GM19099 (cell line): ENCODE measurements around the gene LAG3.
A peak's percentile ranks its signal among the peaks of the same experiment; 100 is the strongest.

ENCODE experiments used
- POLR2A ChIP-seq: IDR thresholded peaks from 3 replicates; pipeline ENCODE4 v1.6.1; 2011; ENCODE audit warnings: low read depth; ENCODE audit not compliant: insufficient read length; ENCODE audit errors: extremely low read depth

The LAG3 gene

GRCh38 chr12:6750506-6750905, 21.8 kb upstream of the LAG3 start:
- no peak for TF ChIP-seq POLR2A

- no peak for TF ChIP-seq POLR2A
Measured at GRCh38 chr12:6751767-6752166, 20.6 kb upstream of the LAG3 start.

GRCh38 chr12:6752167-6752920, 20.0 kb upstream of the LAG3 start:
- TF ChIP-seq POLR2A: no peak

GRCh38 chr12:6752921-6753771, 19.2 kb upstream of the LAG3 start, which contains the start of gene MLF2:
Gene MLF2, minus strand, starts transcription at chr12:6753141. Its CDS starts 807 bp downstream, at chr12:6752334.
- TF ChIP-seq POLR2A: peak; percentile 91

DNA sequence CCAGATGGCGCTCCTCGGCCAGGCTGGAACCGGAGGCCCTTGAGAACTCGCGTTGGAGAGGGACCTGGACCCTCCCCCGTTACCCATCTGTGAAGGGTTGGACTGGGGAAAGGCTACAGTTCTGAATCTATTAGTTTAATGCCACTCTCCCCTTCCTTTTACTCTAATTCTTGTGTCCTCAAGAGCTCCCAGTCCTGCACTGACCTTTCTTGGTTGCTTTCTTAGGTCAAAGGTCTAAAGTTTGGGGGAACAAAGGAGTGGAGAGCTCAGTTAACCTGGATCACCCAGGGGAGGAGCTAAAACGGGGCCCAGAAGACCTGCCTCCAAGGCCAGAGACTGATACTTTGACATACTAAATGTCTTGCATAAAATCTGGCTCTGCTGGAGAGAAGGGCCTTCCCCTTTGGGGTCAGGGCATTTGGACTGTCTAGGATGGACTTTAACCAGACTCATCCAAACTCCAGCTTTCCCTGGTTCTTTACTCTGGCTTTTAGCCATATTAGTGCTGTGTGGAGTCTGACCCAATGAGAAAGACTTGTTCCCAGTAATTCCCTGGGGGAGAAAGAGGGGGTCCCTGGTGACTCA, 18.5 kb upstream of the LAG3 start:
- no peak for TF ChIP-seq POLR2A

DNA sequence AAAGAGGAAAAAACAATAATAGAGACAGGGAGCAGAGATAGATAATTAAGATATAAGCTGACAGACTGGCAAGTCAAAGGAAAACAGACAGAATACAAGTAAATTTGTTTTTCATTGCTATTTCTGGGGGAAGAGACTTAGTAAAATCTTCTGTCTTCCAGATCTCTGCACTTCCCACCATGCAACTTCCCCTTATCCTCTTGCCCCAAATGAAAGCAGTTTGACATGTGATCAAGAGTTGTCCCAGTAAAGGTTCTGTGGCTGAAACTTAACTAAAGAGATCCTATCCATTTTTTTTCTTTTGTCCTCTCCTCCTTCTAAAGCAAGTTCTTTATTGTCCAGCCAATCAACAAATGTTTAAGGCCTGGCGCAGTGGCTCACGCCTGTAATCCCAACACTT, 17.9 kb upstream of the LAG3 start:
- no peak for TF ChIP-seq POLR2A

- no peak for TF ChIP-seq POLR2A
Measured at GRCh38 chr12:6757028-6757690, 15.2 kb upstream of the LAG3 start.

GRCh38 chr12:6758506-6759095, 13.7 kb upstream of the LAG3 start:
- no peak for TF ChIP-seq POLR2A

GRCh38 chr12:6759741-6760140, 12.6 kb upstream of the LAG3 start:
- no peak for TF ChIP-seq POLR2A

- TF ChIP-seq POLR2A: no peak
Measured at GRCh38 chr12:6763380-6763779, 8.9 kb upstream of the LAG3 start.

- TF ChIP-seq POLR2A: peak; percentile 40
Measured at GRCh38 chr12:6764011-6764828, 8.1 kb upstream of the LAG3 start.

GRCh38 chr12:6765048-6765633, 7.2 kb upstream of the LAG3 start:
- TF ChIP-seq POLR2A: no peak
